Liver (tissue), 2 donors: ENCODE results near the gene CCNL1.

Source experiments
- CTCF ChIP-seq: fragments of 150-350 bp; IDR thresholded peaks from 2 replicates; pipeline ENCODE4 v1.5.1; 2017; ENCODE audit warnings: improper control_type of control experiment, low read depth, low read length; ENCODE audit not compliant: missing input control
- MAX ChIP-seq: IDR thresholded peaks from 2 replicates; pipeline ENCODE4 v1.6.1; 2016; ENCODE audit warnings: antibody characterized with exemption
- donor health status: healthy.

GRCh38 chr3:157111518-157111917 lies 48.4 kb downstream of the CCNL1 start:
- TF ChIP-seq MAX (no peak), CTCF (no peak)
